ENCODE results near the gene POLR2F.

The POLR2F gene

DNA sequence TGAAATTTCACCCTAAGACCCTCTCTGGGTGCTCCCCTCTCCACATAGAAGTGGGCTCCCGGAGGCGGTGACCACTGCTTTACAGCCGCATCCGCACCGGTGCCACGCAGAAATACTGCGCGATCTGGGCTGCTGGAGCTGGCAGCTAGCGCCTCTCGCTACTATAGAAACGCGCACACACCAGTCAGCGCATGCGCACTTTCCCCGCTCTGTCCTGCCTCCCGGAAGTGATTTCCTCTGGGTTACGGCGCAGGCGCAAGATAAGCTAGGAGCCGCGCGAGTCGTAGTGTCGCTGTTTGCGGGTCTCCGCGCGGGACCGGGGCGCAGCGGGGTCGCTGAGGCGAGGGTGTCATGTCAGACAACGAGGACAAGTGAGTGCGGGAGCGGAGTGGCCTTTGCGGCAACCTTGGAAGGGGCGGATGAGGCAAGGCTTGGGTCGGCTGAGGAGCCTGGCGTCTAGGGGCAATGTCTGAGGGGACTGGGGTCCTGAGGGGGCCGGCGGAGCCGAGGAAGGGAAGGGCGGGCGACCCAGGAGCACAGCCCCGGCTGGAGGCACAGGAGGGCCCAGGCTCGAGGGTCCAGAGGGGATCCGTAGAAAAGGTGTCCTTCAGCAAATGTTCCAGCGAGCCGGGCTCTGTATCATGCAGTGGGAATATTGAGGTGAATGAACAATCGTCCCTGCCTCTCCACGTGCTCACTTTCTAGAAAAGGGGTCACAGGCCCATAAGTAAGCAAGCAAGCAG, at the start of gene POLR2F, which contains the start of gene C22orf23:
POLR2F (plus strand) TSS at position 263 of the 743 bp plus-strand sequence; CDS start at position 352, 89 bp downstream.
C22orf23 (minus strand) TSS at position 165 of the 743 bp plus-strand sequence. CDS start 452 bp downstream, outside the sequence.
- peak; percentile 98 for DNase-seq (ENCODE audit: low spot score)

- DNase-seq (ENCODE audit: low spot score) = no peak
Observed at GRCh38 chr22:37904572-37905533, 48.6 kb upstream of the POLR2F start.

- peak; percentile 57 for DNase-seq (ENCODE audit: low spot score)
Observed at GRCh38 chr22:37905534-37906363, 47.8 kb upstream of the POLR2F start, which contains the start of gene MICALL1. Gene MICALL1, plus strand, starts transcription at chr22:37906297. Its CDS starts 126 bp downstream, at chr22:37906423.

GRCh38 chr22:37906364-37907008, 47.0 kb upstream of the POLR2F start:
- no peak for DNase-seq (ENCODE audit: low spot score)

DNA sequence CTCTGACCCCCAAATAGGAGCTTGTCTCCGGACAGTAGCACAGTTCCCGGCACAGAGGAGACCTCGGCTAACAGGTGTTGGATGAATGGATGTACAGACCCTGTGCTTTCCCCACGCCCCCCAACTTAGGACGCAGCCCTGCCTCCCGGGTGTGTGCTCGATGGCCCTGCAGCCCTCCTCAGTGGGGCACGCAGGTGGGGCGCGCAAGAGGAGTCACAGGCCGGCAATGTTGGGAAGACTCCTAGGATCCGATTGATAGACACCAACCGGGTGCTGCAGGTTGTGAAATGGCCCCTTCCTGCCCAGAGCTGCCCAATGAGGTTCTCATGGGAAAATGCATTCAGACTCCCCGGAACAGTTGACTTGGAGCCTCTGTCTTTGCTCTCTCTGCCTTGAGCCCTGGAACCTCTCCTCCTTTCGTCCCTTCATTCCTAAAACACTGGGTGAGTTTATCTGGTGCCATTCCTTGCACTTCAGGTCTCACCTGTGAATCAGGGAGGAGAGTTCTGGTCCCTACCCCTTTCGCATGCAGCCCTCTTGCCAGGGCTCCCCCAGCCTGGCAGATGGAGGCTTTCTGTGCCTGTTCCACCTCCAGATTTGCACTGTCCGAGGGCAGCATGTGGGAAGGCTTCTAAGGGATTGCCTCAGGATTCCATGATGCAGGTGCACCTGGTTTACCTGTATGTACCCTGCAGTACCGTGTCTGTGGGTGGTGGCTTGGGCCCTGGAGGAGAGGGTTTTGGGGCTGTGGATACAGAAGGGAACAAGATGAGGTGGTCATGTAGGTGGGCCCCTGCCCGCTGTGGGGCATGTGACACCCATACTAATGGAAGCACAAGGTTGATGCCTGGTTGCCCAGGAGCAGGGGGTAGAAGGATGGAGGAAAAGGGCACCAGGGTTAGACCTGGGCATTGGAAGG, 46.2 kb upstream of the POLR2F start:
- no peak for DNase-seq (ENCODE audit: low spot score)

DNA sequence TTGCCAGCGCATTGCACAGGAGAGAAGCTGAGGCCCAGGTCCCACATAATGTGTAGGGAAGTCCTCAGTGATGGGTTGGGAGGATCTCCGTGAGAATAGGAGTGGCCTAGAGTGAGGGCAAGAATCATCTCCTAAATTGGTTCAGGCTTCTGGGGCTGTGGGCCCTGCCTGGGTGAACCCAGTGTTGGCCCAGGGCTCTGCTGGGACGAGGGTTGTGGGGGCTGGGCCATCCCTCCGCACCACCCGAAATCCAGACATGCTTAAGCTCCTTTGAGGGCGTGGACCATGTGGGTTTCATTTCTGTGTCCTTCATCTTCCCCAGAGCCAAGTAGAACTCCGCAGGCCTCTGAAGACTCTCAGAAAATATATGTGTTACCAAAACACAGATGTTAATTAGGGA, 43.7 kb upstream of the POLR2F start:
- DNase-seq (ENCODE audit: low spot score) = no peak

- DNase-seq (ENCODE audit: low spot score) = no peak
Observed at GRCh38 chr22:37910890-37911672, 42.4 kb upstream of the POLR2F start.

- DNase-seq (ENCODE audit: low spot score) = no peak
Observed at GRCh38 chr22:37911697-37912096, 41.8 kb upstream of the POLR2F start.

GRCh38 chr22:37912171-37912570, 41.3 kb upstream of the POLR2F start:
- DNase-seq (ENCODE audit: low spot score) = no peak

- no peak for DNase-seq (ENCODE audit: low spot score)
Observed at GRCh38 chr22:37913233-37913721, 40.2 kb upstream of the POLR2F start.

- DNase-seq (ENCODE audit: low spot score) = no peak
Observed at GRCh38 chr22:37916311-37916710, 37.2 kb upstream of the POLR2F start.

GRCh38 chr22:37917874-37918548, 35.5 kb upstream of the POLR2F start:
- DNase-seq (ENCODE audit: low spot score) = no peak

DNA sequence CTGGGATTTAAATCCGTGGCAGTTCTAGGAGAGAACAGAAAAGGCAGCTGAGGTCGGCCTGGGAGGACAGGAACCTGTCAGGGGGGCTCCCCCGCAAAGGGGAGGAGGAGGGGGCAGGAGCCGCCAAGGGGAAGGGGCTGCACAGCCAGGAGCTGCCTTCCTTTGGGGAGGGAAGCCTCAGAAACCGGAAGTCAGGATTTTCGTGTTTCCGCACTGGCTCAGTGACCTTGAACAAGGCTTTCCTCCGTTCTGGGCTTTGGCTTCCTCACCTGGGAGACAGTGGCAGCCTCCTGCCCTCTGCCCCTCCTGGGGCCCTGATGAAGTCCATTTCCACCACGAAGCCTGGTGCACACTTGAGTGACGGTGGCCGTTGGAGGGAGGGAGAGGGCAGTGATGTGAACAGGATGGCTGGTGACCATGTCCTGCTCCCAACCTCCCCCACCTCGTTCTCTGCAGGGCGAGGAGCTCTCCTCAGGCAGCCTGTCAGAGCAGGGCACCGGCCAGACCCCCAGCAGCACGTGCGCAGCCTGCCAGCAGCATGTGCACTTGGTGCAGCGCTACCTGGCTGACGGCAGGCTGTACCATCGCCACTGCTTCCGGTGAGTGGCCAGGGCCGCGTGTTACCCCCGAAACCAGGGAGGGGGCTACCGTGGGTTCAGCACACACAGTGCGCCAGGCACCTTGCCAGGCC, 34.8 kb upstream of the POLR2F start:
- DNase-seq (ENCODE audit: low spot score) = no peak

DNA sequence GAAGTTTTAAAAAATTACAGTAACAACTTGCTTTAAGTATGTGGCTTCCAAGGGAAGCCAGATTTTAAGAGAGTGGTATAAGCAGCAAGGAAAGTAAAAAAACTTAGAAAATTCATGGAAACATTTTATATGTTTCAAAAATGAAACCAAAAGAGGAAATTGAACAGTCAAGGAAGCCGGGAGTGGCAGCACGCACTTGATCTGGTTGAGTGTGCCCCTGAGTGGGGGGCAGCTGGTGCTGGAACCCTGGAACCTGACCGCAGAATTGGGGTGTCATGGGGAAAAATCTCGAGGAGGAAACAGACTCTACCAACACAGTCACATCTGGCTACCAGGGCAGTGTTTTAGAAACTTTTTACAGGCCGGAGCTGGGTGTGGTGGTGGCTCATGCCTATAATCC, 33.4 kb upstream of the POLR2F start:
- no peak for DNase-seq (ENCODE audit: low spot score)

GRCh38 chr22:37922191-37922590, 31.3 kb upstream of the POLR2F start:
- no peak for DNase-seq (ENCODE audit: low spot score)

DNA sequence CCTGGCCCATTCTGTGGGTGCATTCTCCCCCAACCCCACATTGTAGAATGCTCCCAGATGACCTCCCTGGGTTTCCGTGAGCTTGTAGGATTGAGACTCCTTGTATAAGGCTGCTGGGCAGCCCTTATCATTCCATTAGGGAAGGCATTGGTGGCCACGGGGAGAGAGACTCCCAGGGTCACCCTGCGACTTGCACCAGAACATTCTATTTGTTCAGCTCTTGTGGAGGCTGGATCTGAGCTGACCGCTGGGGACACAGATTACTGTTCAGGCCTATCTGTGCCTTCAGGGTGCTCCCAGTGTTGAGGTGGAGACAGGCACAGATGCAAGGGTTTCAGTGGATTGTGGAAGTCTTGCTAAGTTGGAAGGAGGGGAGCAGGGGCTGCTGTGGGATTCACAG, 29.6 kb upstream of the POLR2F start:
- no peak for DNase-seq (ENCODE audit: low spot score)

DNA sequence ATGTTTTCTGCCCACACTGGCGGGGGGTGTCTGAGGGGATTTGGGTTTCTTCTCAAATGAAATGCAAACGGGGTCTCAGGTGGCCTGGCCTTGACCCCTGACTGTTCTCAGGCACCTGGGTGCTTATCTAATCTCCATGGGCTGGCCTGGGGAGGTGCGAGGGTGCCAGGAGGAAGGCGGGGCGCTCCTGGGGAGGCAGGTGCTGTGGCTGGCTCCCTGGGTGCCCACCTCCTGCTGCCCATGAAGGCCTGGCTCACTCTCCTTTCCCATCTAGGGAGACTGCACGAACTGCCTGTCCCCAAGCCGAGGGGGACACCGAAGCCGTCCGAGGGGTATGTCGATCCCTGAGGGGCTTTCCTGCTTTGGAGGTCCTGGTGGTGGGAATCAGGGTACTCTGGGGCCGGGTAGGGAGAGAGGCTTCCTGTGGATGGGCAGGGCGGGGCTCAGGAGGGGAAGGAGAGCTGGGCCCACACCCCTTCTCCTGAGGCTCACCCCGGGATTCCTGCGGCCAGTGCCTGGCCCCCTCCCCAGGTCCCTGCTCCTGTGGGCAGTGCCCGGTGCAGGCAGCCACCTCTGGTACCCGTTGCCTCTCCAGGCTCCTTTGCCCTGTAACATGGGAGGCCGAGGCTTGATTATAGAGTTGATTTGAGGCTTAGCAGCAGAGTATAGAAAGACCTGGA, 29.0 kb upstream of the POLR2F start:
- no peak for DNase-seq (ENCODE audit: low spot score)
